HL-60 (cell line): Measurements from ENCODE around the gene LHFPL6.

ENCODE experiments used
- CTCF ChIP-seq: IDR thresholded peaks from one replicate; pipeline ENCODE4 v1.5.1; 2011; ENCODE audit warnings: low read length, control low read depth, inconsistent platforms; ENCODE audit not compliant: insufficient read depth
- POLR2AphosphoS5 ChIP-seq: IDR thresholded peaks from 2 replicates; pipeline ENCODE4 v1.6.1; 2012; ENCODE audit warnings: low read depth
- REST ChIP-seq: IDR thresholded peaks from 2 replicates; pipeline ENCODE4 v1.6.1; 2012; ENCODE audit warnings: low read depth; ENCODE audit not compliant: insufficient replicate concordance
- SPI1 ChIP-seq: IDR thresholded peaks from 2 replicates; pipeline ENCODE4 v1.6.1; 2012; ENCODE audit warnings: low read depth, mild to moderate bottlenecking, borderline replicate concordance

- TF ChIP-seq CTCF (no peak), POLR2AphosphoS5 (no peak), SPI1 (no peak), REST (no peak)
These were observed 266.1 kb downstream of the LHFPL6 start for GRCh38 chr13:39336937-39337336.
